GM18498 (cell line): ENCODE results near the gene ICOS.
A peak's percentile ranks its signal among the peaks of the same experiment; 100 is the strongest.

Experiments used
- ATAC-seq: cut with Tn5 transposase; IDR thresholded peaks from one replicate; pipeline ENCODE4 v1.9.1; 2021; ENCODE audit warnings: mild to moderate bottlenecking, moderate library complexity; ENCODE audit not compliant: unreplicated experiment

The ICOS gene, protein sequence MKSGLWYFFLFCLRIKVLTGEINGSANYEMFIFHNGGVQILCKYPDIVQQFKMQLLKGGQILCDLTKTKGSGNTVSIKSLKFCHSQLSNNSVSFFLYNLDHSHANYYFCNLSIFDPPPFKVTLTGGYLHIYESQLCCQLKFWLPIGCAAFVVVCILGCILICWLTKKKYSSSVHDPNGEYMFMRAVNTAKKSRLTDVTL

GRCh38 chr2:203936535-203936934, at the start of gene ICOS:
Gene ICOS, plus strand, starts transcription at chr2:203936763. Its CDS starts 52 bp downstream, at chr2:203936815.
- ATAC-seq = no peak

DNA sequence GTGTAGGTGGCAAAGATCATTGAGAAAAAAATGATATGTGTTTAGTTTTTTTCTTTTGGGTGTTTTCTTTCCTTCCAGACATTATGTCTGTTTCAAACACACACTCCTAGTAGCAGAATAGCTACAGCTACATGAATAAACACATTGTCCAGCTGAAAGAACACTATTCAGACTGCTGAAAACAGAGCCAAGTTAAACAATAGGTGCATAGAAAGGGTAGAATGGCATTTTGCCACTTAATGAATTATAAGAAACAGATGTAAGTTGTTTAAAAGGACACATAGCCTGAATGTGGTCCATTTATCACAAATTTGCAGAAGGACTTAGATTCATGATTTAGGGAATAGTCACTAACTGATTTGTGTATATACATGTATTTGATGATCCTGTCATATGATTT, 48.9 kb upstream of the ICOS start:
- no peak for ATAC-seq

- no peak for ATAC-seq
These were observed 47.0 kb upstream of the ICOS start for GRCh38 chr2:203889542-203889941.

- ATAC-seq = no peak
These were observed 46.6 kb upstream of the ICOS start for GRCh38 chr2:203889944-203890343.

- no peak for ATAC-seq
These were observed 45.8 kb upstream of the ICOS start for GRCh38 chr2:203890733-203891132.

- ATAC-seq = no peak
These were observed 45.1 kb upstream of the ICOS start for GRCh38 chr2:203891474-203891873.

- ATAC-seq = no peak
These were observed 44.4 kb upstream of the ICOS start for GRCh38 chr2:203892207-203892606.

DNA sequence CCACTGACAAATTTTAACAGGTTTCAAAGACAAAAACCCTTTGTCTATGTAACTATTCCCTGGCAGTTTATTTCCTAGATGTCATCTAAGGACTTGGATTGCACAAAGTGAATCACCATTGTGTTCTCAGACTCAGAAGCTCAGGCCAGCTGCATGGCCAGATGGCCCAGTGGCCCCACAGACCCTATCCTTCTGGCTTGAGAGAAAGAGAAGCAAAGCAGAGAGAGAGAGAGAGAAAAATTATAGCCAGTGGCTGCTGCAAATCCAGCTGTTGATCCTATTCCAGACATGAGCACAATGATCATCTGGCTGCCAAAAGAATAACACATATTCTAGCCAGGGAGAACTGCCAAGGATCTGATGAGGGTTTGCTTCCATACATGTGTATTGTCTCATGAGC, 43.2 kb upstream of the ICOS start:
- ATAC-seq = no peak

DNA sequence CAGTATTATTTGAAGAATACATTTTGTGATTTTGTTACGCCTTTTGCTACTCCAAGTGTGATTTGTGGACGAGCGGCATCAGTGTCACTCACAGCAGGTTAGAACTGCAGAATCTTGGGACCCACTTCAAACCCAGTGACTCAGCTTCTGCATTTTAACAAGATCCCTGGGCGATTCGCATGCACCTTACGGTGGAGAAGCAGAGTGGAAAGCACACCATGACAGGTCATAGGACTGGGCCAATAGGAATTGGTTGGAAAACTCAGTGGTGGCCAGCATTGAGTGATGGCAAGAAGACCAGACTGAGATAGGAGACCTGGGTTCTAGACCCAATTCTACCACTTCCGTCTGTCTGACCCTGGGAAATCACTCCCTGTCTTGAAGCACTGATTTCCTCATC, 42.7 kb upstream of the ICOS start:
- ATAC-seq = no peak

GRCh38 chr2:203894262-203894661, 42.3 kb upstream of the ICOS start:
- ATAC-seq = no peak

GRCh38 chr2:203897544-203897943, 39.0 kb upstream of the ICOS start:
- no peak for ATAC-seq

GRCh38 chr2:203898657-203899056, 37.9 kb upstream of the ICOS start:
- no peak for ATAC-seq

GRCh38 chr2:203900253-203900652, 36.3 kb upstream of the ICOS start:
- no peak for ATAC-seq

GRCh38 chr2:203904022-203904421, 32.5 kb upstream of the ICOS start:
- ATAC-seq = no peak

DNA sequence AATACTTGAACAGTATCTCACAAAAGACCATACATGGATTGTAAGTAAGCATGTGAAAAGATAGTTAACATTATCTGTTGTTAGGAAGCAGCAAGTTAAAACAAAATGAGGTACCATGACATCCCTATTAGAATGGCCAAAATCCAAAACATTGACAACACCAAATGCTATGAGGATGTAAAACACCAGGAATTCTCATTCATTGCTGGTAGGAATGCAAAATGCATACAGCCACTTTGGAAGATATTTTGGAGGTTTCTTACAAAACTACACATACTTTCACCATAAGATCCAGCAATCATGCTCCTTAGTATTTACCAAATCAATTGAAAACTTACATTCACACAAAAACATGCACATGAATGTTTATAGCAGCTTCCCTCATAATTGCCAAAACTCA, 30.9 kb upstream of the ICOS start:
- no peak for ATAC-seq

DNA sequence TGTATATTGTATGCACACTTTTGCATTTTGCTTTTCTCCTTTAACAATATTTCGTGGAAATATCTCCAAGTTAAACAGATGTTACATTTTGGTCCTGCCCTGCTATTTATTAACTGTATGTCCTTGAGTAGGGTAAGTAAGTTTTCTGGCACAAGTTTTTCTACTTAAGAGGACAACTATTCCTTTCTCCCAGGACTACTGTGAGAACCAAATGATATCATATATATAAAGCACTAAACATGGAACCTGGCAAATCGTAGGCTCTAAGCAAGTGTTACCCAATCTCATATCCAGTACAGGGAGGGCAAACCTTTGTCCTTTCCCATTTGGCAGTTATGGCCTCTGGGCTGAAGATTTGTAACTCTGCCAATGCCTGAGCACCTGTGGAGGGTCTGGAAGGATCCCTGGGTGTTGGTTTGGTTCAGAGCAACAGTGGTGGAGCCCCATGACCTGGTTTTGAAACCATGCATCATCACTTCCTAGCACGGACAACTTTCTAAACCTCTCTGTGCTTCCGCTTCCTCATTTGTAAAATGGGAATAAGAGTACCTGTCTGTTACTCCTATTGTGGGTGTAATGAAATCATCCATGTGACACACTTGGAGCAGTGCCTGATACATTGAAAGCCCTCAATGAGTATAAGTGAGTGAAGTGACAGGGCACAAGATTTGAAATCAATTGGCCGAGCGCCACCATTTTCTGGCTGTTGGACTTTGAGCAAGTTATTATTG, 28.3 kb upstream of the ICOS start:
- ATAC-seq = no peak

GRCh38 chr2:203908797-203909185, 27.8 kb upstream of the ICOS start:
- ATAC-seq = no peak

- ATAC-seq = no peak
These were observed 27.1 kb upstream of the ICOS start for GRCh38 chr2:203909261-203909967.

- ATAC-seq = no peak
These were observed 26.6 kb upstream of the ICOS start for GRCh38 chr2:203909974-203910373.

- ATAC-seq = no peak
These were observed 22.6 kb upstream of the ICOS start for GRCh38 chr2:203913947-203914346.

DNA sequence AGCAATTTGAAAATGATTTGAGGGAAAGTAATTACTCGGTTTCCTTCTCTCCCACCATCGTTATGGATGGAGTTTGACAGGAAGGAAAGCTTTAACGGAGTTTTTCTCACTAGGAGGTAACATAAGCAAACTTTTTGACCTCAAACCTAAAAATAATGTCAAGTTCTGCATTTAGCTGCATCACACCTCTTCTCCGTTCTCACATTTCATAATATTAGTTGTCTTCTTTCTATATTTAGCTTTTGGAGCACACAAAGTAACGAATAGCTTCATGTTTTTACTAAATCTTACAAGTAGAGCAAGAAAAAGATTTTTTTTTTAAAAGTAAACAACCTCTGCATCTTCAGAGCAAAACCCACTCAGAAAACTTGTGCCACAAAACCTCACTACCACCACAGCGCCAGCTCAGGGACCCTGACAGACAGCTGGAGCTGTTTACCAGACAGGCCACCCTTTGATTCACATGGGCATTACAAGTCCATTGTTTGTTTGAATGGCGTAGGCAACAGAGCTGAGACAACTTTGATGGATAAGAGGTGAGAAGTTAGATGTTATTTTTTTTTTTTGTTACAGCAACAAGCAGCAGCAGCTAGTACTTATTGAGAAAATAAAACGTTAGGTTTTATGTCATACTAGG, 21.9 kb upstream of the ICOS start:
- peak; percentile 59 for ATAC-seq

- ATAC-seq = no peak
These were observed 21.3 kb upstream of the ICOS start for GRCh38 chr2:203915256-203915655.
